HG03060 (cell line): ENCODE measurements around the gene CALY.

Source experiments
- ATAC-seq: cut with Tn5 transposase; IDR thresholded peaks from one replicate; pipeline ENCODE4 v1.9.1; 2021; ENCODE audit warnings: low read depth, moderate number of reproducible peaks; ENCODE audit not compliant: unreplicated experiment

CALY gene

DNA sequence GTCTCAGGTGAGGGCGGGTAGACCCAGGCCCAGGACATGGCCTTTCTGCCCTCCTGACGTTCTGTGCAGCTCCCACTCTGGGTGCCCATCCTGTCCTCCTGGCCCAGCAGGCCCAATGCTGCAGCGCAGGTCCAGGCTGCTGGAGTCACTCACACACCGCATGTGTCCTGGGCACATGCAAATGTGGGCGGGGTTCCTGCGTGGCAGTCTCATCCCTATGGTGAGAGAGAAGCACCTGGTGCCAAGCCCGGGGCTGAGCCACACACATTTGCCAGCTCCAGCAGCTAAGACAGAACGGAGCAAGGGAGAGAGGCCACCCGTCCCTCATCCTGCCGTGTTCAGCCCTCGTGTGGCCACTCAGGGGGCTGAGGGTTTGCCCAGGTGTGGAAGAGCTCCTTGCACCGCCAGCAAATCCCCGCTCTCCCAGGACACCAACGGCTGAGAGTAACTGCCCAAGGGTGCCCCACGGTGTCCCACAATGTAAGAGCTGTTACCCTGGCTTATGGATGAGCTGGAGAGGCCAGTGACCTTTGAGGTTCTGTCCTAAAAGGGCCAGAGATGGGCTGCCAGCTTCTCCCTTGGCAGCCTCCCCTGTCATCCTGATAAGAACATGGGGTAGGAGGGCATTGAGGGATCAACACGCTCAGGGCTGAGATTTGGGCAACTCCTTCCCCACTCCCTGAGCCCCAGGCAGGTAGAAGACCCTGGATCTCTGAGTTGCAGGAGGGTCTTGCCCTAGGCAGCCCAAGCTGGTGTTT lies 16.7 kb upstream of the CALY start:
- ATAC-seq = no peak

DNA sequence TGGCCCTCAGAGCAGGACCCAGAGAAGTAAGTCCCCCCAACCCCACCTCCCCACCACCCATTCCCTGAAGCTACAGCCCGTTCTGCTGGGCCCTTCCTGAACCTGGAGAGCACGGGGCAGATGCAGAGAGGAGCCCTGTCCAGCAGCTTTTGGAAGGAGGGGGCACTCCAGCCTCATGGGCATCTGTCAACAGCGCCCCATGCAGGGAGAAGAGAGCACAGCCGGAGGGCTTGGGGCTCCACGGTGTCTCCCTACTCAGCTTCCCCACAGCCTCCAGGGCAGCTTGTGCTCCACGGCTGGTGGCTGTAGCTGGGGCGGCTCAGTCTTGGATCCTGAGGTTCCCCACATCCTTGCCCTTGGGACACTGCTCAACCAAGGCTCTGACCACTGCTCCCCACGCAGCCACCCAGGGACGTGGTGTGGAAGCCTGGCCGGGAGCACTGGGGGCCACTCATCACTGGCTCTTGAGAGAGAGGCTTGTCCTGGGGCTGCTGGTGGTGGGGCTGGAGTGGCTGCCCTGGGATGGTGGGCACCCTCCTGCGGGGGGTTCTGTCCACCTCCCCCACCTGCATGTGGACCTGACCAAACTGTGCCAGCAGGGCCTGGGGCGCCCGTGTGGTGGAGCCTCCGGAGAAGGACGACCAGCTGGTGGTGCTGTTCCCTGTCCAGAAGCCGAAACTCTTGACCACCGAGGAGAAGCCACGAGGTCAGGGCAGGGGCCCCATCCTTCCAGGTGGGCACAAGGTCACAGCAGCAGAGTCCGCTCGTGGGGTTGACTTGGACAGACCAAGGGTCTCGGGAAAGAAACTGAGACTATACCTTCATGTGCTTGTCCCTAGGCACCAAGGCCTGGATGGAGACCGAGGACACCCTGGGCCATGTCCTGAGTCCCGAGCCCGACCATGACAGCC lies 15.0 kb upstream of the CALY start:
- ATAC-seq = no peak

DNA sequence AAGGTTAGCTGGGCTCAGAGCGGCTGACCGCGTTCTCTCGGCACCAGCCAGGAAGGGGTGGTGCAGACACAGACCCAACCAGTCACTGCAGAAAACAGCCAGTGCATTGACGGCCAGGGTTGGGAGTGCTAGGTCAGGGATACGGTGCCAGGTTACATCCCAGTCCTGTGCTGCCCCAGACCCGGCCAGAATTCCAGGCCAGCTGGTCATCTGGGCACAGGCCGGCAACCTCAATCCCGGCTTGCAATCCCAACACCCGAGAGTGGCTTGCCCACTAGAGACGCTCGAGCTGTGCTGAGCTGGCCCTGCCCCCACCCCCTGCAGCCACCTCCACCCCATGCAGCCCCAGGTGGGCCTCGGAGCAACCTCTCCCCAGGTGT lies 14.2 kb upstream of the CALY start:
- ATAC-seq = no peak

DNA sequence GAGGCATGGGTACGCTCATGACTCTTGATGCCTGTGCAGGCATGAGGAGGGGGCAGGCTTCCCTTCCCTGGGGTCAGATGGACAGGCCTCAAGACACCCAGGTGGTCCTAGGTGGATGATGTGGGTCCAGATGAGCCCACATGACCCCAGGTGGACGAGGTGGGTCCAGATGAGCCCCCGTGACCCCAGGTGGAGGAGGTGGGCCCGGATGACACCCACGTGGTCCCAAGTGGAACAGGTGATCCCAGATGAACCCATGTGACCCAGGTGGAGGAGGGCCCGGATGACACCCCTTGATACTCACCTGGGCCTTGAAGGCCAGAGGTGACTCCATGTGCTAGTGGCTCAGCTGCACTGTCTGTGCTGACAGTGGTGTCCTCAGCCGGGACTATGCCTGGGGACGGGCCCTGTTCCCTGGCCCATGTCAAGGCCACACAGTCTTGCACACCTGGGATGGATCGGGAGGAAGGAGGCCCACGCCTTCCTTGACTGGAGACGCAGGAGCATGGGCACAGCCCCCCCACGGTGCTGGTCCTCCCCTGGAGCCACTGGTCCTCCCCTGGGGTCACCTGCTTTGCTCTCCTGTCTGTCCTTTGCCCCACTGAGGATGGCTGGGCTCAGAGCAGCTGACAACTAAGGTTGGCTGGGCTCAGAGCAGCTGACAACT lies 13.7 kb upstream of the CALY start:
- no peak for ATAC-seq

DNA sequence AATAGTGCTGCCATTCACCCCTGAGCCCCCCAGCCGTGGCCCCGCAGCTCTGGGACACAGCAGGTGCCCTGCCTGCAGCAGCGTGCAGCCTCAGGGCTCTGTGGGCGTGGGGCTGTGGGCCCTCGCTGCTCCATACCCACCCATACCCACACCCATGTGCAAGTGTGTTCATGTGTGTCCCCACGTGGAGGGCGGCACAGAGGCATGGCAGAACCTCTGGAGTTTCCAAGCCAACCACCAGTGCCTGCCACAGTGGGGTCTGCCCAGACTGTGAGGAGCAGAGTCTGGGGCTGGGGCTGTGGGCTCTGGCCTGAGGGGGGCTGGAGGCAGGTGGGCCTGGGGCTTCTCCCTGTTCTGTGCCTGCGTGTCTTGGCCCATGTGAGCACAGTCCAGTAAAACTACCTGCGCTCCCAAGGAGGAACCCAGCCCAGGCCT lies 12.9 kb upstream of the CALY start:
- ATAC-seq = no peak

DNA sequence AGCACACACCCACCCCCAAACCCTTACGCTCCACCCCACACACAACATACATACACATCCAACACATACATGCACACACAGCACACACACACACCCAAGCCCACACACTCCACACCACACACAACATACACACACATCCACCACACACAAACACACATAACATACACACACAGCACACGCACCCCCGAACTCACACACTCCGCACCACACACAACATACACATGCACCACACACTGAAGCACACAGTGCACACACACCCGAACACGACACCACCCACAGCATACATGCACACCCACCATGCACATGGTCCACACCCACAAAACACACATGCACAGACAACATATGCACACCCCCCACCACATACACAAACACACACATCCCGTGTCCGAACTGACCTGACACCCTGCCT lies 12.5 kb upstream of the CALY start:
- ATAC-seq = no peak

DNA sequence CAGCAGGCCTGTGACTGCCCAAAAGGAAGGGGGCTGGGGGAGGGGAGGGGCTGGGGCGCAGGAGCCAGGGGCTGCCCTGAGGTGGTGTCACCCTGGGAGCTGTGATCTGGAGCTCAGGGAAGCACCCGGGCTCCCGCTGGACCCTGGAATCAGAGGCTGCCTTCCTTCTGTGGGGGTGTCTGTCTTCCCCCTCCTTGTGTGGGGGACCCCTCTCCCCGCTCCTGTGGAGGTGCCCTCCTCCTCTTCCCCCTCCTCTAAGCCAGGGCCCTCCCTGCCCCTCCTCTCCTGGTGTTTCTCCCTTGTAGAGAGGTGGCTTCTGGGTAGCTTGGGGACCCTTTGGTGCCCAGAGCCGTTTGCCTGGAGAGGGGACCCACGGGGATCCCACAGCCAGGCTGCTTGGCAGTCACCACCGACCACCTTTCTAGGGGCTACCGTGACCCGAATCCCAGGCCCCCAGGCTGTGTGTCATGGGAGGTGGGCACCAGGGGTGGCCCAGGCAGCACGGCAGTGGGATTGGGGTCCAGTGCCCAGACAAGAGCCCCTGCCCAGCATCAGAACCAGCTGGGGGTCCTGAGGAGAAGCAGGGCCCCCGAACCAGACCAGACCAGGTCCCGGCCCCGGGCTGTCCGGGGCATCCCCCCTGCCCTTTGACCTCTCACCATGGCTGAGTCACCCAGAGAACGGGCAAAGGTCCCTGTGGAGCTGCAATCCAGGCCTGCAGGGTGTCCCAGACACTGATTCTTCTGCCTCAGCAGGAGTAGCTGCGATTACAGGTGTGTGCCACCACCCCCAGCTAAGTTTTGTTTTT lies 11.2 kb upstream of the CALY start:
- ATAC-seq = no peak

DNA sequence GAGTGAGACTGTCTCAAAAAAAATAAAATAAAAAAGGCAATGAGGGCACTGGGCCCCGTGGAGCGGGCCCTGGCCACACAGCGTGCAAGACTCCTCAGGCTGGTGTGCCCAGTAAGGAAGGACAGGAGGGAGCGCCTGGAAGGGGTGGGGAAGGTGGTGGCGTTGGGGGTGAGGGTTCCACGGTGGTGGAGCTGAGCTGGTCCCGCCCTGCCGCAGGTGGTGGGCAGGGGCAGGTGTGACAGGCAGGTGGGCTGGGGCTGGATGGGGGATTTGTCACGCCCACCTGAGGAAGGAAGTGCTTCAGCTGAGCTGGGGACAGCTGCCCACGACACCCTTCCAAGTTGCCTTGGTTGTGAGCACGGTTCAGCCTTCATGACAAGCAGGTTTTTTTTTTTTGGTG lies 9.7 kb upstream of the CALY start:
- no peak for ATAC-seq

DNA sequence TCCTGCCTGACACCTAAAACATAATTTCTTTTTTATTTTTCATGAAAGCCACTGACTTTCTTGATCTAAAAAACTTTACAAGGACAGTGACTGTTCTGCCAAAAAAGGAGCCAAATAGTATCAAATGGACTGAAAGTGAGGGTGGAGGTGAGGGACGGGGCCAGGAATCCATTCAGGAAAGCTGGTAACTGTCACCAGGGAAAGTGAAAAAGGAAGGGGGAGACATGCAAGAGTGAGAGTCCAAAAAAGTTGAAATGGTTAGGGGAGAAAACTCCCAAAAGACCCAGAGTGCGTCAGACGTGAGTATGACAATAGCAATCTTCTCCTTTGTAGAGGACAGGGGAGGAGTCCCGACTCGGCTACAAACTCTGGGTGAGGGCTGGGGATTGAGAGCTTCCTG lies 7.5 kb upstream of the CALY start:
- no peak for ATAC-seq

DNA sequence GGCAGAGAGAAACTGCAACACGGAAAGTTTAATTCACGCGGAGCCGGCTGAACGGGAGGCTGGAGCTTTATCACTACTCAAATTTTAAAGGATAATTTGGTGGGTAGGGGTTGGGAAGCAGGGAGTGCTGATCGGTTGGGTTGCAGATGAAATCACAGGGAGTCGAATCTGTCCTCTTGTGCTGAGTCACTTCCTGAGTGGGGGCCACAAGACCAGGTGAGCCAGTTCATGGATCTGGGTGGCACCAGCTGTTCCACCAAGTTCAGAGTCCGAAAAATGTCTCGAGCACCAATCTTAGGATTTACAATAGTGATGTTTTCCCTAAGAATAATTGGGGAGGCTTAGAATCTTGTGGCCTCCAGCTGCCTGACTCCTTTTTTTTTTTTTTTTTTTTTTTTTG lies 6.9 kb upstream of the CALY start:
- ATAC-seq = no peak

DNA sequence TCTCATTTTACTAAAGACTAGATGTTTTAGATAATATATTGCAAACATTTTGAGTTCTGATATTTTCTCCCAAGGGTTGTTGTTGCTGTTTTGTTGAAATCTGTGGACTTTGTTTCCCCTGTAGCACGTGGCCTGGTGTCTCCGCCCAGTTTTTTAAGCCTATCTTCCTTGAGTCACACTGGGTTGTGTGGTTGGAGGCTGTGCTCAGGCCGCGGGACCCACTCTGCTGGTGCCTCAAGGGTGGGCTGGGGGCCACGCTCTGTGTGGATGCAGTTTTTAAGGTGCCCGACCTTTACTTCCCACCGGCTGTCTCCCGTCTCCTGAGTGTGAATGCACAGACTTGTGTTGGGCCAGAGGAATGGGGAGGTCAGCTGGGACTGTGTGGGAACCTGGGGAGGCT lies 6.2 kb upstream of the CALY start:
- no peak for ATAC-seq

DNA sequence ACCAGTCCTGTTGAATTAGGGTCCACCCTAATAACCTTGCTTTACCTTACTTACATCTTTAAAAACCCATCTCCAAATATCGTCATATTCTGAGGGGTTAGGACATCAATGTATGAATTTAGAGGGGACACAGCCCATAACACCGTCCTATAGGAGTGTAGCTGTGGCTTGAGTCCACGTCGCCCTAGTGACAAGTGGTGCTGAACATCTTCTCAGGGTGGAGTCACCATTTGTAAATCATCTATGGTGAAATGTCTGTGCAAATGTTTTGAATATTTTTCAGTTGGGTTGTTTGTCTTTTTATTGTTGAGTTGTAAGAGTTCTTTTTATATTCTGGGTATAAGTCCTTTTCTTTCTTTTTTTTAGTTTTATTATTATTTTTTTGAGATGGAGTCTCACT lies 5.3 kb upstream of the CALY start:
- ATAC-seq = no peak

DNA sequence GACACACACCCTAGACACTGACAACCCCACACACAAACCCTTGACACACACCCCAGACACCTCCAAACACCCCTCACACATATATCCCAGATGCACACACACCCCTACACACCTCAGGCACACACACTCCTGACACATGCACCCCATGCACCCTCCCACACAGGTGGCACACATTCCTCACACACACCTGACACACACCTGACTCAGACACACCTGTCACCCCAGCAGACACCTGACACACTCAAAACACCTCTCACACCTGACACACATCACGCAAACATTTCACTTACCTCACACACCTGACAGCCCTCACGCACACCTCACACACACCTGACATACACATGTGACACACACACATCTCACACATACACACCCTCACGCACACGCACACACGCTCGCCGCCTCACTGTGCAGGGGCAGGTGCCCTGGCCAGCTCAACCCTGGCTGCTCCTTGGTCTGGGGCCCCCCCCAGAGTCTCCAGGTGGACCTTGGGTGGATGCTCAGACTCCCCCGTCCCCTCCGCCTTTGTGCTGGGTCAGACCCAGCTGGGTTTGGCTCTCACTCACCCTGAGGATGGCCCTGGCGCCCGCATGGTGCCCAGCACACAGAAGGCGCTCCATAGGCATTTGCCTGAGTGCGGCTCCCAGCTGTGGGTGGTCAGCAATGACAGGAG lies 3.1 kb upstream of the CALY start:
- no peak for ATAC-seq

DNA sequence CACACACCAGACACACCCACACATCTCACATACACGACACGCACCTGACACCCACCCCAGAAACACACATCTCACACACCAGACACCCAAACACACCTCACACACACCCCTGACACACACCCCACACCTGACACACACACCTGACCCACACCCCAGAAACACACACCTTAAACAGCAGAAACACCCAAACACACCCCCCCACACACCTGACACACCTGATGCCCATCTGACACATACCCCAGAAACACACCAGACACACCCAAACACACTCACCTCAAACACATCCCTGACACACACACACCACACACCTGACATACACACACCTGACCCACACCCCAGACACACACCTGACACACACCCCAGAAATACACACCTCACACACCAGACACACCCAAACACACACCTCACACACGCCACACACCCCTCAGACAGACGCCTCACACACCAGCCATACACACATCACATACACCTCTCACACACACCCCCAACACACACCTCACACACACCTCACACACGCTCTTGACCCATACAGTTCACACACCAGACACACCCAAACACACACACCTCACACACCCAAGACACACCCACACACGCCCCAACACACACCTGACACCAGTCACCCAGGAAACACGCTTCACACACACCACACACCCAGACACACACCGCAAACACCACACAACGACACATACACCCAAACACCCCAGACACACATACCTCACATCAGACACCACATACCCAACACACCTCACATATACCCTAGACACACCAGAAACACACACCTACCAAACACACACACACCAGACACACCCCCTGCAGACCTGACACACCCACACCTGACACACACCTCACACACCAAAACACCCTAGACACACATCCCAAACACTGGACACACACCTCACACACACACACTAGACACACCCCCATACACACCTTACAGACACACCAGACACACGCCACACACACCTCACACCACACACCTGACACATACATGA lies 1.7 kb upstream of the CALY start:
- ATAC-seq = no peak

DNA sequence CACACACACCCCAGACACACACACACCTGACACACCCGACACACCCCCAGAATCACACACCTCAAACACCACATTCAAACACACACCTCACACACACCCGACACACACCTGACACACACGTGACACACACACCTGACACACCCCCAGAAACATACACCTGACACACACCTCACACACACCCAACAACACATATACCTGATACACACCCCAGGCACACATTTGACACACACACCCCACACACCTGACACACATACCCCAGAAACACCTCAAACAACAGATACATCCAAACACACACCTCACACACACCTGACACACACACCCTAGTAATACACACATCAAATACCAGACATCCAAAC lies 652 bp upstream of the CALY start:
- no peak for ATAC-seq

DNA sequence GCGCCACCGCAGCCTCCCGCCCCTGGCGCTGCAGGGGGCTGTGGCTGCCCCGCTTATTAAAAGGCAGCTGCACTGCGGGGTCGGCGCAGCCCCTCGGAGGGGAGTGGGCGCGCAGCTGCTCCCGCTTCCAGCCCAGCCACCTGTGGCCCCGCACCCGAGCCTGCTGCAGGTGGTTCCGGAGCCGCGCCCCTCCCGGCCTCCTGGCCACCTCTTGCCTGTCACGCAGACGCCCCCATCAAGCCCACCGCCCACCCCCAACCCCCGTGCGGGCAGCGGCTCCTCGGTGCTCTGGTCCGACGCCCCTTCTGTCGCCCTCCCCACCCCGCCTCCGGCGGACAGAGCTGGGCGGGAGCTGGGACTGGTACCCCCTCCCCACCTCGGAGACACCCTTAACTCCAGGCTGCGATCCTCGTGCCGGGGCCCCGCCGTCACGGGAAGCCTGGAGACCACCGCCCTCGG lies 549 bp downstream of the CALY start:
- no peak for ATAC-seq

DNA sequence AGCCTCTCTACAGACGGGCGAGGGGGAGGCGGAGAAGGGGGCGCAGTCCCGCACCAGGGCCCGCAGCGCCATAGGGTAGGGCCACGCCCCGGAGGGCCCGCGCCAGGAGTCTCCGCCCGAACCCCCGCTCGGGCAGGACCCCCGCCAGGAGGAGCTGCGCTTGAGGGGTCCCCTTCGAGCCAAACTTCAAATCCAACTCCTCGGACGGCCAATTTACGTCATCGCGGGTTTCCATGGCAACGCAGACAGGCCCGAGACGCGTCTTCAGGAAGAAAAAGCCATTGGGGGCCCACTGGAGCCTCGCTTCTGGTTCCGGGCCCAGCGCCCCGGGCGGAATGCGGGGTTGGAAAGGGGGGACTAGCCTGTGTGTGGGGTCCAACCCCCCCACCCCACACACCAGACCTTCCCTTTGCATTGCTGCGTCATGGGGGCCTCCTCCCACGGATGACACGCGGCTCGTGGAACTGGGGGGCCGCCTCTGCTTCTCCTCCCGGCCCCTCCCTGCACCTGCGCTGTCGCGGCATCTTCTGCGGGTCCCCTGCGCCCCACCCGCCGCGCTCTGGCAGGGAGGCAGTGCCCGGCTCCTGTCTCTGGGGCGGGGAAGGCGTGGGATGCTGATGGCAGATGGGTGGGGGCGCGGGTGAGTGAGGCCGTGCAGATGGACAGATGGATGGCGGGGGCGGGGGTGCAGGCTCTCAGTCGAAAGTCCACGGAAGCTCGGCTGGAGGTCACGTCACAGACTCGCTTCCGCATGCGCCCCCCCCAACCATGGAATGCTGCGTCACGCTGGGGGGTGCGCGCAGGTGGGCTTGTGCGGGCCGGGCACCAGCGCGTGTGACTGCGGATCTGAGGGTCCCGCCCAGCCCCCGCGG lies 1.2 kb downstream of the CALY start:
- no peak for ATAC-seq
